GM21786 (cell line): Measurements from ENCODE around the gene ECPAS.
"Not testable (repeated sequence)": the region's sequence is repeated elsewhere in the genome, so short reads cannot be mapped to it uniquely, and the experiment has no call there.

ENCODE experiments used
- ATAC-seq: cut with Tn5 transposase; IDR thresholded peaks from one replicate; pipeline ENCODE4 v1.9.1; 2021; ENCODE audit not compliant: unreplicated experiment

The ECPAS gene

DNA sequence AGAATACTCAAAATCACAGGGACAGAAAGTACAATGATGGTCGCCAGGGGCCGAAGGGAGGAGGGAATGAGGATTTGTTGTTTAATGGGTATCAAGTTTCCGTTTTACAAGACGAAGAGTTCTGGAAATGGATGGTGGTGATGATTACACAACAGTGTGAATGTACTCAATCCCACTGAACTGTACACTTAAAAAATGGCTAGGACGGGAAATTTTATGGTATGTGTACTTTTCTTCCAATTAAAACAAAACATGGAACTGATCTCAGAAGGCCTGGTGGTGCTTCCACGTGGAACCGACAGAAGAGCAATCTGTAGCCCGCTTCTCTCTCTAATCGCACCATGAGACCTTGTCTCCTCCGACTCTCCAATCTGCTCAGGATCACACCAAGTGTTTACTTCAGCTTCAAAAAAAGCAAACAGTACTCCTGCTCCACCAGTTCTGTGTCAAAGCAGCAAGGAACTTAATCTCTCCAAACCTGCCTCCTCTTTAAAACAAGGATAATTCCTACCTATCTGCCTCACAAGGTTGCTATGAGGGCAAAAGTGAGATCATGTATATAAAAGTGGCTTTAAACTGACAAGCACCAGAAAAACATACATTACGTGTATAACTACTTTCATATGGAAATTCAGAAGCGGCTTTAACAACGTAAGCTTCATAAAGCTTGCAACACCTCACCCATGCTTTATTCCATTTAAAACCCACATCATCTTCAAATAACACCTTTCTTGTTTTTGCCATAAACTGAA, 2.1 kb downstream of the ECPAS start:
- no peak for ATAC-seq

DNA sequence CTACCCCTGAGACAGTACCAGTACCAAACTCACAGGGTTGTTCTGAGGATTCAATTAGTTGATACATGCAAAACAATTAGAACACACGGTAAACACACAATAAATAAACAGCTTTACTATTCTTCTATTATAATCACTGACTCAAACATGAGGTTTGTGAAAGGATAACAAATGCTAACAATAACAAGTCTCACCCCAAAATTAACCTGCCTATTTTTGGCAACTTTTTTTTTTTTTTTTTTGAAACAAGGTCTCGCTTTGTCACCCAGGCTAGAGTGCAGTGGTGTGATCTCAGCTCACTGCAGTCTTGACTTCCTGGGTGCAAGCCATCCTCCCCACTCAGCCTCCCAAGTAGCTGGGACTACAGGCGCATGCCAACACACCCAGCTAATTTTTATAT, 6.5 kb downstream of the ECPAS start:
- ATAC-seq = no peak

DNA sequence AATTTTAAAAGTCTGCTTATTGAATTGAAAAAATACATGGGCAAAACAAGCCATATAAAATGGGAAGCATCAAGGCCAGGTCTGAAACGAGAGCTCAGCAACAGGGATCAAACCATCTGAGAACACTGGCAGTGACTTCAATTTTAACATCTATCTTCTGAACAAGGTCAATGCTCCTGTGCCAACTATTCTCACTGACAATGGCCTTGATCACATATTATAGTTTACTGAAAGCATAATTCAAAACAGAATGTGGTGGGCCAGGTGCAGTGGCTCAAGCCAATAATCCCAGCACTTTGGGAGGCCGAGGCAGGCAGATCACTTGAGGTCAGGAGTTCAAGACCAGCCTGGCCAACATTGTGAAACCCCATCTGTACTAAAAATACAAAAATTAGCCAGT, 9.0 kb downstream of the ECPAS start:
- no peak for ATAC-seq

DNA sequence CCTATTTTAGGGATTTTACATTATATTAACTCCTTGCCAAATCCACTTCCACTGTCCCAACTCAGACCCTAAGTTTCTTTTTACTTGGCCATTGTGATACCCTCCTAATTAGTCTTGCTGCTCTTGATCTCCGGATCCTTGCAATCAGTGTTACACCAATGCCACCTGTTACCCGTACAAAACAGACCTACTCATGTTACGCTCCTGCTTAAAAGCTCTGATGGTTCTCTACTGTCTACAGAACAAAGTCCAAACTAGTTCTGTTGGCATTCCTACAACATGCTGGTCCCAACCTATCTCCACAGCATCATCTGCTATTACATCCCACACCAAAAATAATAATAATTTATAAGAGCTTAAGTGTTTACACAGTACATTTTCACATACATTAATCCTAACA, 9.8 kb downstream of the ECPAS start:
- ATAC-seq = no peak

DNA sequence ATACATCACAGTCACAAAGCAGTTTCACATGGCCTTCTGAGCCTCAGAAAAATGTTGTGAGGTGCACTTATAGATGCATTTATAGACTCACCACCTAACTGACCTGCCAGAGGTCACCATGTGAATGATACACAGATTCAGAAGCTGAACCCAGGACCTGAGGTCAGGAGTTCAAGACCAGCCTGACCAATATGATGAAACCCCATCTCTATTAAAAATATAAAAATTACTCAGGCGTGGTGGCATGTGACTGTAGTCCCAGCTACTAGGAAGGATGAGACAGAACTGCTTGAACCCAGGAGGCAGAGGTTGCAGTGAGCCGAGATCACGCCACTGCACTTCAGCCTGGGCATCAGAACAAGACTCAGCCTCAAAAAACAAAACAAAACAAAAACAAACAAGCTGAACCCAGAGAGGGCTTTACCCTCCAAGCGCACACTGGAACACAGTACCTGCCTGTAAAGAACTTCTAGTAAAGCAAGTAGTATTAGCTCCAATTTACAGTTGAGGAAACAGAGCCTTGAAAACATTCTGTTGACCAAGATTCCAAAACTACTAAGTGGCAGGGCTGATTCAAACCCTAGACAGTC, 16.3 kb downstream of the ECPAS start:
- ATAC-seq = no peak

DNA sequence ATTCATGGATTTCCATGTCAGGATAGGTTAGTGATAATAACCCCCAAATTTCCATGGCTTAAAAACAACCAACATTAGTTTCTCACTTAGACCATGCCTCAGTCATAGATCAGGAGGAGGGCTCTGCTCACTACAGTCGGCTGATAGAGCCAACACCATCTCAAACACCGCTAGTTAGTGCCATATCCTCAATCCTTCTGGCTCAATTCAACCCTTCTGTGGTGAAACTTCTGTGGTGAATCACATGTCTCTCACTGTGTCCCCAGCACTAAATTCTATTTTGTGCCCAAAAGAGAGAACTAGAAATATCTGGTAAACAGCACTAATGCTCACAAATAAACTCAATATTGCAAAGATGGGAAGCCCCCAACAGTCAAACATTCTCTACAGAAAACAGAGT, 21.1 kb downstream of the ECPAS start:
- ATAC-seq = no peak

DNA sequence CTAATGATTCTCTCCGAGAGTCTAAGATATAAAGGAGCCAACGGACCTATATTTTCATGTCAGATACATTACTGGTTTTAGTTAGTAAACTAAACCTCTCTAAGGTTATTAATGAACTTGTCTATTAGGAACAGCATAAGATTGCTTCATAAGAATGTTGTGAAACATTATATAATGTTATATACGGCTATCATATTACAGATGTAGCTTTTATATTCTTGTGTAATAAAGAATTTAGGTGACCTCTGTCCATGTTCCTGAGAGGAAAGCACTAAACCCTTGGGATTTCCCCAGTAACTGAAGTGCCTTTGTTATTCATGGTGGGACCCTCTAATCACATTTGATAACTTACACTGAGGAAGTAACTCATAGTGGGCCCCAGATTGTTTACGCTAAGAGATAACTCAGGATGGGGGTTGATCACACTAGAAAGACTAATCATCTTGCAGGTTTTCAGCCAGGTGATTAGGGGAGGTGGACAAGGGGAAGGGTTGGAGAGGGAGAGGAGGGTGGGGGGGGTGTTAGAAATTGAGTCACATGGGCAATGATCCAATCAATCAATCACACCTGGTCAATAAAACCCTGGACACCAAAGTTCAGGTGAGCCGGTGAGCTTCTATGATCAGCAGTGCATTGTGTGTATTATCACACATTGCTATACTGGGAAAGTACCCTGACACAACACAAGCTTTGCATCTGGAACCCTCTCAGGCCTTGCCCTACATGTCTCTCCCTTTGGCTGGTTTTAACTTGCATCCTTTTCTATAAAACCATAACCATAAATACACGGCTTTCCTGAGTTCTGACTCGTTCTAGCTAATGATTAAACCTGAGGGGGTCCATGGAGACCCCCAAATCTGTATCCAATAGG, 25.8 kb downstream of the ECPAS start:
- ATAC-seq = no peak

DNA sequence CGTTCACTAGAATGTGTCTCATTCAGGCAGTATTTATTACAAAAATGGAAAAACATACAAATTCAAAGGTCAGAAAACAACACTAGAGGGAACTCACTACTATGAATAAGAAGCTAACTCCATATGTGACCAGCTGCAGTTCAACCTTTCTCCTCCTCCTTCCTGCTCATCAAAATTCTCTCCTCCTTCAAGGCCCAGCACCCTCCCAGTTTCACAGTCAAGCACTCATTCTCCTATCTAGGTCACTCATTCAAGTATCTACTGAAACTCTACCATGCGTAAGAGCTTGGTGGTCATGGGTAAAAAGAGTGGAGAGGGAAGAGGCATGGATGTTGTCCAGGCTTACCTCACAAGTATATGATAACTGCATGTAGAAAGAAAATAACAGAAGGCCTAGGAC, 27.7 kb downstream of the ECPAS start:
- ATAC-seq = no peak

DNA sequence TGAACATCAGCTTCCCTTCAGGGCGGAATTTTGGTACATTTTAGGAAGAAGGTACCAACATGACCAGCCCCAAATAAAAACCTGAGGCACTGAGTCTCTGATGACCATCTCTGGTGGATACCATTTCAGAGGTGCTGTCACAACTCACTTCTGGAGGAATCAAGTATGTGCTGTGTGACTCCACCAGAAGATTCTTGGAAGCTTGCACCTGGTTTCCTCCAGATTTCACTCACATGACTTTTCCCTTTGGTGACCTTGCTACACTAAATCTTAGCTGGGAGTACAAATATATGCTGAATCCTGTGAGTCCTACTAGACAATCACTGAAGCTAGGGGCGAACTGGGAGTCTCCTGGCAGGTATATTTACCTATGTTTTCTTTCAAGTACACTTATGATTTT, 28.5 kb downstream of the ECPAS start:
- ATAC-seq = no peak

DNA sequence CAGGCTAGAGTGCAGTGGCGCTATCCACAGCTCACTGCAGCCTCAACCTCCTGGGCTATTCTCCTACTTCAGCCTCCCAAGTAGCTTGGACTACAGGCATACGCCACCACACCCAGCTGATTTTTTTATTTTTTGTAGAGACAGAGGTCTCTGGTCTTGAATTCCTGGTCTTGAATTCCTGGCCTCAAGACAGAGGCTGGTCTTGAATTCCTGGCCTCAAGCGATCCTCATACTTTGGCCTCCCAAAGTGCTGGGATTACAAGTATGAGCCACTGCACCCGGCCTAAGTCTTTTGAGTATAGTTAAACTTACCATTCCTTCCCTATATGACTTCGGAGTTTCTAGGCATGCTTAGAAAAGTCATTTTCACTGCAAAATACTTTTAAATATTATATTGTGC, 29.4 kb downstream of the ECPAS start:
- ATAC-seq = no peak

DNA sequence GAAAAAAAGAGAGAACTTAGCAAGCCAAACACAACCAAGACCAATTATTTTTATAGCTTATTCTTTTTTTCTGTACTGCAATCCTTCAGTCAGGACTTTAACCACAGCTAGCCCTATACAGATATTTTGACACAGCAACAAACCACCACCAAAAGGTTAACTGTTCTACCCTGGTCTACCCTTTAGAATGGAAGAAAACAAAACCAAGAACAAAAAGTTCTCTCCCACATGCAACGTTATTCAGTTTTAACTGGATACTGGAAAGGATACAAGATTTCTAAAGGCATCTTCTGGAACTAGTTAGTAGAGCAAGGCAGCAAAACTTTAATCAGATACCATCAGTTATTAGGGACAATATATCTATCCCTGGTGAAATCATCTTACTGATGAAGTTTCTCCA, 32.6 kb downstream of the ECPAS start:
- no peak for ATAC-seq

DNA sequence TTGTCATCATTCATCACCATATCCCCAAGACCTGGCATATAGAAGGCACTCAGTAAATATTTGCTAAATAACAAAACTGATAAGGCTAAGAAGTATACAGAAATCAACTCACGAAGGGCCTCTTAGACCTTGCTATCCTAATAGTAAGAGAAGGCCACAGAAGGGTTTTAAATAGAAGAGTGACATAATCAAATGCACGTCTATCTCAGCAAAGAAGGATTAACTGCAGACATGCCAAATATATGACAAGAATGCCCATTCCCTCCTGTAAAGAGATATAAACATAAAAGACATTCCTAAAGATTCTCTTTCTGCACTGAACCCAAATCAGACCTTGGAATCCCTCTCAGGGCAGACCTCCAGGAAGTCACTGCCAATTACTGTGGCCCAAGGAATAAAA, 34.1 kb downstream of the ECPAS start:
- ATAC-seq = no peak

DNA sequence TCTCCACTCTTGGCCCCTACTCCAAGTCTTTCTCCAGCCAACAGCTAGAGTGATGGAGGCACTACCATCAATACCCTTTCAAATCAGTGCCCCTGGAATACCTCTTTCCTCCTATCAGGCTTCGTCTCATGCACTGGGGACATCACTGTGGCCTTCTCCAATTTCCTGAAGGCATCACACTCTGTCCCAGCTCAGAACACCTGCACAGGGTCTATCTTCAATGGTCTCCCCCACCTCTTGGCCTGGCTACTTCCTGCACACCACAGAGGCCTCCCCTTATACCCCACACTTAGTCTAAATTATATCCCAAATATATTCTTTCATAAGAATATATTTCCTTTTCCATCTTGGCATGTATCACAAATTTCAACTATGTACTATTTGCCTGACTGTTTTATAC, 34.5 kb downstream of the ECPAS start:
- no peak for ATAC-seq

DNA sequence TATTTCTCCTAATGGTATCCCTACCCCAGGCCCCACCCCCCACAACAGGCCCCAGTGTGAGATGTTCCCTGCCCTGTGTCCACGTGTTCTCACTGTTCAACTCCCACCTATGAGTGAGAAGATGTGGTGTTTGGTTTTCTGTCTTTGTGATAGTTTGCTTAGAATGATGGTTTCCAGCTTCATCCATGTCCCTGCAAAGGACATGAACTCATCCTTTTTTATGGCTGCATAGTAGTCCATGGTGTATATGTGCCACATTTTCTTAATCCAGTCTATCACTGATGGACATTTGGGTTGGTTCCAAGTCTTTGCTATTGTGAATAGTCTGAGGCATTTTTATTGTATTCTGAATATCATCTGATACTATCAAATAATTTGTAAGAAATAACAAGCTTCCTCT, 38.4 kb downstream of the ECPAS start:
- not testable (repeated sequence) for ATAC-seq

DNA sequence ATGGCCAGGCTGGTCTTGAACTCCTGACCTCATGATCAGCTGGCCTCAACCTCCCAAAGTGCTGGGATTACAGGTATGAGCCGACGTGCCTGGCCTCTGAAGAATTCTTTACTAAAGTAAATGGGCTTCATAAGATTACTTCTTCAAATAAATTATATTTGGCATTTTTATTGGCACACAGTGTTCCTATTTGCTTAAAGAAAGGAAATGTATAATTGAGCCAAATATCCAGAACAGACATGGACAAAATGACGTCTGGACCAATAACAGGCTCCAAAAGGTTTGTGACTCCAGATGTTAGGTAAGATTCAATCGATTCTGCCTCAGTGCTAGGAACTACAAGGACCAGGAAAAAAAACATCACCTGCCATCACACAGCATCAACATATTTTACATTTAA, 40.7 kb downstream of the ECPAS start:
- ATAC-seq = no peak

DNA sequence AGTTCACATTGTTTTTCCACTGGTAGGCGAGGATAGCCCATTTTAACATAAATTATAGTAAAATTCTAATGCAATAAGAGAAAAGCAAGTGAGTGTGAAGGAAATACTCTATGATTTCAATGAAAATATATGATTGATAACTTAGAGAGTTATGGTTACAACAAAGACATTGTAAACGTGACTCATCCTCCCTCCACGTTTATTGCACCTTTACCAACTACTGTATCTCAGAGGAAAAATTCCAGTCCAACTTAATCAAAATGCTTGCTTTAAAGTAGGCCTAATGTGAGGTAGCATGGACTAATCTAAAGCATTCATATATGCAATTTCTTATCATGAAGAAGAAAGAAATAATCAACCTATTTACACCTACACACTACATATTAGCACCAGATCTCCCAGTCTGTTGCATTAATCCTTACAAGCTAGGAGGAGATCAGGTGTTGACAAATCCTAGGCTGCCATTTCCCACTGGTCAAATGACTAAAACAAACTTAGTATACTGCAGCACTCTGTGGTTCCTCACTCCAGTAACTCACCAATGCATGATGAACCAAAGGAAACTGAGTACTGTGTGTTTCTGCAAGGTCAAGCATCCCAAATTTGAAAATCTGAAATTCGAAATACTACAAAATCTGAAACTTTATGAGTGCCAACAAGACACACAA, 41.7 kb downstream of the ECPAS start:
- no peak for ATAC-seq

DNA sequence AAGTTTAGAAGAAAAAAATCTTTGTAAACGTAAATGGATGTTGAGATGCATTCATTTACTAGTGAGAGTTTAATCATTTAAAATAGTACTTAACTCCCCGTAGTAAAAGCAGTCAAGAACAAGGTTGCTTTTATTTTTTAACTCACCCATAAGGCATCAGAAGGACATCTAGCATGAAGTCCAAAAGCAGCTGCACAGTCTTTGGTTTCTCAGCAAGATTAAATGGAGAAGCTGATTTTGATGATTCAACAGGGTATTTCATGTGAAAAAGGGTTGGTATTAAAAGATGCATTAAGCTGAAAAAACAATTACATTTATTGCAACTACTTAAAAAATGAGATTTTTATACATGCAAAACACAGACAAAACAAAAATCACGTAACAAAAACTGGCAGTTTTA, 44.0 kb downstream of the ECPAS start:
- ATAC-seq = no peak

DNA sequence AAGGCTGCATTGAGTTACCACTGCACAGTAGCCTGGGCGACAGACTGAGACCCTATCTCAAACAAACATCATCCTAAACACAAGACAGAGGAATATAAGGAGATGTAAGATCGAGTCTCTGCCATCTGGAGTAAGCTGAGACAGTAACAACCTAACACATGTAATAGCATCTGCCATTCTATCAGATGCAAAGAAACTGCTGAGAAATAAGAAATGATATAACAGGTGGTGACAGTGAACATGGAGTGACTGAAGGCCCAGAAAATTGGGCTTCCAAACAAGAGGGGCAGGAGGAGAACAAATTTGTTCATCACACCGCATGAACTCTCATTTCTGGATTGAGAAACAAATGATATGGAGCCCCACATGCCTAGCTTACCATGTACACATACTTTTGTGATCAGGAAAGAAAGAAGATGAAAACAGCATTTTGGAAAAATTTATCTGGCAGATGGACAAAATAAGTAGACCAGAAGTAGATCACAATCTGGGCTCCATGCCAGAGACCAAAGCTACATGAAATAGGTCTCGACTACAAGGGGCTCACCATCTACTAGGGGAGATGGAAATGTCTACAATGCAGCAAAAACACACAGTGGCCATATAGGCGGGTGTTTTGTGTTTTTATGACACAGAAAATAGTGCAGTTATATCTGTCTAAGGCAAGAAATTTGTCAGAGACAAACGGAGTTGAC, 45.5 kb downstream of the ECPAS start:
- ATAC-seq = no peak

DNA sequence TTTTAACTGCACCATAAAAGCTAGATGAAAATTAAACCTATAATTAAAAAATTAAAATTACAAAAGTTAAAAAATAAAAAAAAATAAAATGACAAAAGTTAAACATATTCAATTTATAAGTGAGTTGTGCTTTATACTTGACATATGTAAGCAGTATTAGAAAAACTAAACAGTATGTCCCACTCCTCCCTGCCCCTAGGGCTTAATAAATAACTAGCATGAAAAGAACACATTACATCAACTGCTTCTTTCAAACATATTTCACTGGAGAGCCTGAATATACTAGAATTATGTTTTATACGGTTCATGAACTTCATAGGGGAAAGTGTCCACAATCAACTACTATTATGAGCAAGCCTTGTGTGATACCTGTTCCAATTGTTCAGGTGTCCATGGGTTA, 47.6 kb downstream of the ECPAS start:
- no peak for ATAC-seq

DNA sequence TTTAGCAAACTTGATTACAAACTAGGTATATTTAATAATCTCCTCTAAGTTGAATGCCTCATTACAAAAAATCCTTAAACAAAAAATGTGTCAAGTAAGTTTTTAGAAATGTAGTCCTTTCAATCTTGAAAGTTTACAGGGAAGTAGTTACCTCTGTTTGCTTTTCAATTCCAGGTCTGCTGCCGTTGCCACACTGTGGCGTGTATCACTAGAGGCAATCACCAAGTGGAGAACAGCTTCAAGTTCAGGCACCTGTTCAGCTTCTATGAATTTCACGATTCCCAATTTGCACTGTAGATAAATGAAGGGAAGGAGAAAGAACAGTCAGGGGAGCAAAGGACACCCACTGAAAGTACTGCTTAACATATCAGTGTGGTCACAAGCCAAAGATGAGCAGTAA, 51.1 kb downstream of the ECPAS start:
- ATAC-seq = no peak

DNA sequence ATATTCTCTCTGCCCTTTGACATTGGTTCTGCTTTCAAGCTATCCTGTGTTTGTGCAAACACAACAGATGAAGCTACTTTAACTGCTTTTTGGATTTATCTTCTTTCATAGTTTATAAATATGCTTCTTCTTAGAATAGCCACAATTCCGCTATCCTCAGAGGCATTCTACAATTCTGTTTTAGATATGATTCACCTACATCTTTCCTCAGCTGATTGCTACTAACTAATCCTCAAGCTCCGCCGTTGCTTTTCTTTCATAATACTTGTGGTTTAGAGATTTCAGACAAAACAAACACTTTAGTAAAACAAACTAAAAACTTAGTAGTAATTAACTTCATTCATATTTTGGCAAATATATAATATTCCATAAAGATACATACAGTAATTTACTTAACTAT, 52.5 kb downstream of the ECPAS start:
- ATAC-seq = no peak
